Stimulated activated CD4-positive, alpha-beta T cell treated with anti-CD3 and anti-CD28 coated beads, Interleukin-15, amount 100 ng/mL, for 1 hour (primary cell): ENCODE results near the gene MRPL48.
"Not testable (repeated sequence)": the region's sequence is repeated elsewhere in the genome, so short reads cannot be mapped to it uniquely, and the experiment has no call there.

Experiments
- DNase-seq, 2 donors: peaks; one replicate each; pipeline ENCODE4 v3.0.0-alpha.2; 2020; ENCODE audit warnings: low read depth in 1 of 2, low spot score in 1 of 2

MRPL48 gene

GRCh38 chr11:73787643-73788558 is at the start of gene MRPL48:
TSS of gene MRPL48 (plus strand) at chr11:73787874. CDS start at chr11:73787972, 98 bp downstream.
- DNase-seq: peak; percentile 70 to 81

GRCh38 chr11:73743045-73743444 is 44.6 kb upstream of the MRPL48 start:
- no peak for DNase-seq

- no peak for DNase-seq
Observed at GRCh38 chr11:73746701-73747100, 41.0 kb upstream of the MRPL48 start.

DNA sequence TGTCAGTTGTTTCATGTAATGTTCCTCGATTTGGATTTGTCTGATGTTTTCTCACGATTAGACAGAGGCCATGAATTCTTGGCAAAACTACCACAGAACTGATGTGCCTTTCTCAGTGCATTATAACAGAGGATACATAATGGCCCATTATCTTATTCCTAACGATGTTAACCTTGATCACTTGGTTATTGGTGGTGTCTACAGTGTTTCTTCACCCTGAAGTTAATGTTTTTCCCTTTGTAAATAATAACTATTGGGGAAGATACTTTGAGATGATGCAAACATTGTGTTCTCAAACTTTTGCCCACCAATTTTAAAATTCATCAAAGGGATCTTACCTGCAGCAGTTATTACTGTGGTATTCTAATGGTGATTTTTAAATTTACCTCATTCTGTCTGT is 39.9 kb upstream of the MRPL48 start:
- DNase-seq: no peak

DNA sequence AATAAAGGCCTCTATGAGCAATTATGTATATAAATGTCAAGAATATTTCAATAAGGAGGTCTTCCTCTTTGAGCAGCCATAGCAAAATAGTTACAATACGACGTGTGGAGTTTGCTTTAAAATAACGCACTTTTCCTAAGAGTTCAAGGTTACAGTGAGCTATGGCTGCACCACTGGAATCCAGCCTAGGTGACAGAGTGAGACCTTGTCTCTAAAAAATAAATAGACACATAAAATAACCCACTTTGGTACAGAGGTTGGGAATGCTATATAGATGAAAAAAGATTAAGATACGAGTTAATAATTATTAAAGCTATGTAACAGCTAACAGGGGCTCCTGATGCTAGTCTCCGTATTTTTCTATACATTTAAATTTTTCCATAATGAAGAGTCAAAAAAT is 39.4 kb upstream of the MRPL48 start:
- DNase-seq: no peak

- DNase-seq: no peak
Observed at GRCh38 chr11:73749118-73749517, 38.6 kb upstream of the MRPL48 start.

DNA sequence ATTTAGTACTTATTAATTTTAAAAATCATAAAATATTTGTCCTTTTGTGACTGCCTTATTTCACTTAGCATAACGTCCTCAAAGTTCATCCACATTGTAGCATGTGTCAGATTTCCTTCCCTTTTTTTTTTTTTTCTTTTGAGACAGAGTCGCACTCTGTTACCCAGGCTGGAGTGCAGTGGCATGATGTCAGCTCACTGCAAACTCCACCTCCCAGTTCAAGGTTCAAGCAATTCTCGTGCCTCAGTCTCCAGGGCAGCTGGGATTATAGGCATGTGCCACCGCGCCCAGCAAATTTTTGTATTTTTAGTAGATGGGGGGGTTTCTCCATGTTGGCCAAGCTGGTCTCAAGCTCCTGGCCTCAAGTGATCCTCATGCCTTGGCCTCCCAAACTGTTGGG is 37.4 kb upstream of the MRPL48 start:
- DNase-seq: no peak

DNA sequence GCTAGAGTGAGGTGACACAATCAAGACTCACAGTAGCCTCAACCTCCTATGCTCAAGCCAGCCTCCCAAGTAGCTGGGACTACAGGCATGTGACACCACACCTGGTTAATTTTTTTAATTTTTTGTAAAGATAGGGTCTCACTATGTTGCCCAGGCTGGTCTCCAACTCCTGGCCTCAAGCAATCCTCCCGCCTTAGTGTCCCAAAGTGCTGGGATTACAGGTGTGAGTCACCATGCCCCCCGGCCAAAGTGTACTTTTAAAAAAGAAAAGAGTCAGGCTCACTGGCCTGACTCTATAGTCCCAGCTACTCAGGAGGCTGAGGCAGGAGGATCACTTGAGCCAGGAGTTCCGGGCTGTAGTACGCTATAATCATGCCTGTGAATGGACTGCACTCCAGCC is 36.8 kb upstream of the MRPL48 start:
- not testable (repeated sequence) for DNase-seq

DNA sequence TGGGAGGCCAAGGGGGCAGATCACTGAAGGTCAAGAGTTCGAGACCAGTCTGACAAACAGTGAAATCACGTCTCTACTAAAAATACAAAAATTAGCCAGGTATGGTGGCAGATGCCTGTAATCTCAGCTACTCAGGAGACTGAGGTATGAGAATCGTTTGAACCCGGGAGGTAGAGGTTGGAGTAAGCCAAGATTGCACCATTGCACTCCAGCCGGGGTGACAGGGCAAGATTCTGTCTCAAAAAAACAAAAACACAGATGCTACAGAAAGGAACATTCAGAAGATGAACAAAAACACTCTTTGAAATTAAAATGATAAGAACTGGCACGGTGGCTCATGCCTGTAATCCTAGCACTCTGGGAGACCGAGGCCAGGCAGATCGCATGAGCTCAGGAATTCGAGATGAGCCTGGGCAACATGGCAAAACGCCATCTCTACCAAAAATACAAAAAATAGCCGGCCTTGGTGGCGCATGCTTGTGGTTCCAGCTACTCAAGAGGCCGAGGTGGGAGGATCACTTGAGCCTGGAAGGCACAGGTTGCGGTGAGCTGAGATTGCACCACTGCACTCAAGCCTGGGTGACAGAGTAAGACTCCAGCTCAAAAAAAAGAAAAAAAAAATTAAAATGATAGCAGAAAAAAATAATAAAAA is 35.3 kb upstream of the MRPL48 start:
- DNase-seq: no peak

DNA sequence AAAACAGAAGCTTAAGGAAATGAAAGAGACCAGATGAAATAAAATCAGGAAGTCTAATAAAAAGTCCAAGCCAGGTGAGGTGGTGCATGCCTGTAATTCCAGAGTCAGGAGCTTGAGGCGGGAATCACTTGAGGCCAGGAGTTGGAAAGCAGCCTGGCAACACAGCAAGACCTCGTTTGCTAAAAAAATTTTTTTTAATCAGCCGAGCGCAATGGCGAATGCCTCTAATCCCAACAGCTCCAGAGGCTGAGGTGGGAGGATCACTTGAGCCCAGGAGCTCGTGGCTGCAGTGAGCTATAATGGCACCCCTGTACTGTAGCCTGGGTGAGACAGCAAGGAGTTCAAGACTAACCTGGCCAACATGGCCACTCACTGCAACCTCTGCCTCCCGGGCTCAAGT is 34.8 kb upstream of the MRPL48 start:
- no peak for DNase-seq

- DNase-seq: no peak
Observed at GRCh38 chr11:73753938-73754337, 33.7 kb upstream of the MRPL48 start.

DNA sequence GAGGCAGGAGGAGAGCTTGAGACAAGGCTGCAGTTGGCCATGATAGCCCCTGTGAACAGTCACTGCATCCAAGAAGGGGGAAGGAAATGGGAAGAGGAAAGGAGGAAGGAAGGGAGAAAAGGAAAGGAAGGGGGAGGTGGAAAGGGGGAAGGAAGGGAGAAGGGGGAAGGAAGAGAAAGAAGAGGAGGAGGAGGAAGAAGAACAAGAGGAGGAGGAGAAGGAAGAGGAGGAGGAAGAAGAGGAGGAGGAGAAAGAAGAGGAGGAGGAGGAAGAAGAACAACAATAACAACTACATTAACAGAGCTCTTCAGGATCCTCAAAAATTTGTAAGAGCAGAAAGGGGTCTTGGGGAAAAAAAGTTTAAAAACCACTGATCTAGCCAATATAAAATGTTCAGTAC is 32.0 kb upstream of the MRPL48 start:
- no peak for DNase-seq

- no peak for DNase-seq
Observed at GRCh38 chr11:73757598-73757997, 30.1 kb upstream of the MRPL48 start.

DNA sequence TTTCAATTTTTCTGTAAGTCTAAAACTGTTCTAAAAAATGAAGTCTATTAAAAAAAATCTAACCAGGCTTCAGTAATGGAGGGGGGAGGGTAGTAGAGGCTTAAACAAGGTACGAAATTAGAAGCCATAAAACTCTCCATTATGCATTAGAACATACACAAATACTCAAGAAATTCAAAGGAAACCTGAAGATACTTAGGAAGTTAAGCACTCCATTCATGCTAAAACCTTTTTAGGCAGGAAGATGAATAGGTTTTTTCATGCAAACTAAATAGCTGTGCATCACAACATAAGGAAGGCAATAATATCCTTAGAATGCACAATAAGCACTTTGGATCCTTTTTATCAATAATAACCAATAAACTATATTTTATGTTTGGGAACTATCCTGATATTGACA is 29.2 kb upstream of the MRPL48 start:
- no peak for DNase-seq

DNA sequence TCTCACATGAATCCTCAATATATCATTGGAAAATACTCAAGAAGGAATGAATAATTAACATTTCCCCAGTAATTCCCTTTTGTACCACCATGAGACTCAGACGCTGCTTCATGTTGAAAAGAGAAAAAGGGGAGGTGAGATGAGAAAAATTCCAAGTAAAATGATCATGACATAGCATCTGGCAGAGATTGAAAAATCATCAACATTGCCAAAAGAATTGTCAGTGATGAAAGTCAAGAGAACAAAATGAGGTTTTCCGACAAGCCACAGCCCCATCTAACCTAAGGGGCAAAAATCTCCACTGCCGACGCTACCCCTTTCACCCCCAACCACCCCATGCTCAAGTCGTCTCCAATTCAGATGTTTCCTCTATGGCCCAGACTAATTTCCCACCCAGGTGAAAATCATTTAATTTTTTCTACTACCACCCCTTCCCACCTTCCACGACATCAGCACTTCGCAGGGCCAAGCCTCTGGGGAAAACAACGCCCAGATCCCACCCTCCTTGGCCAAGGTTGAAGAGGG is 28.0 kb upstream of the MRPL48 start:
- no peak for DNase-seq

DNA sequence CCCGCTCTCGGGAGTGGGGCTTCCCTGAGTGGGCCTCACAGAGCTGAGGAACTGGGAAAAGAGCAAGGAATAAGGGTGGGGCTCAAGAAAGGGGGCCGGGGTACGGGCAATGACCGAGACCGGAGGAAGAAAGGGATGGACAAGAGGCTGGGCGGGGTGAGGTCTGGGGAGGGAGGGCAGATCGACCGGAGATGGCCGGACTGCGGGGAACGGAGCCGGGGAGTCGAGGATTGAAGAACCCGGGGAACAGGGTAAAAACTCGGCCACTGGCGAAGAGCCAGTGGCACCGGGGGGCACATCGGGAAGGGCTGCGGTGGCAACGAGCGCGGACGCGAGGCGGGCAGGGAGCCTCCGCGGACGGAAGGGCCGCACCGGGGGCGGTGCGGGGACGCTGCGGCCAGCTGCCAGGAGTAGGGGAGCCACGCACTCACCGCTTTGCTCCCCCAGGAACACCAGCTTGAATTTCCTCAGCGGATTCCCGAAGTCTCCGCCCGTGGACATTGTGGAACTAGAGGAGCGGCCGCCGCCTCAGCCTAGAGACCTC is 27.5 kb upstream of the MRPL48 start:
- DNase-seq: no peak

GRCh38 chr11:73760679-73761402 is 26.8 kb upstream of the MRPL48 start, which contains the start of gene RAB6A:
TSS of gene RAB6A (minus strand) at chr11:73761074. CDS start at chr11:73760635, 439 bp downstream.
- peak; percentile 97 to 98 for DNase-seq

DNA sequence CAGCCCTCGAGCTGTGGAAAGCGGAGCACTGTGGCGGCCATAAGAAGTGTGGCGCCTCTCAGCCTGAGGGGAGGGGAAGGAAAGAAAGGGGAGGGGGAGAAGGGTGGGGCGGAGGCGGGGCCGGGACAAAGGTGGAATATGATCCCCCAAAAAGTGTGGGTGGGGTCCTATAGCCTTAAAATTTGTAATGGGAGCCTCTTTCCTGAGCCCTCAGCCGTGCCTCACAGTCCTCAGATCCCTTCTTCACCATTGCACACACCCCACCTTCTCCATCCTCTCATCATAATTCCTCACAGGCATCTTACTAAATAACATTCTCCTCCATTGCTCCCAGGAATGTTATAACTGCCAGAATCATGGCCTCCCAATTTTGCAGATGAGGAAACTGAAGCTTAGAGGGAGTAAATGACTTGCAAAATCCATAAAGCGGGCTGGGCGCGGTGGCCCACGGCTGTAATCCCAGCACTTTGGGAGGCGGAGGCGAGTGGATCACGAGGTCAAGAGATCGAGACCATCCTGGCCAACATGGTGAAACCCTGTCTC is 26.2 kb upstream of the MRPL48 start:
- no peak for DNase-seq

DNA sequence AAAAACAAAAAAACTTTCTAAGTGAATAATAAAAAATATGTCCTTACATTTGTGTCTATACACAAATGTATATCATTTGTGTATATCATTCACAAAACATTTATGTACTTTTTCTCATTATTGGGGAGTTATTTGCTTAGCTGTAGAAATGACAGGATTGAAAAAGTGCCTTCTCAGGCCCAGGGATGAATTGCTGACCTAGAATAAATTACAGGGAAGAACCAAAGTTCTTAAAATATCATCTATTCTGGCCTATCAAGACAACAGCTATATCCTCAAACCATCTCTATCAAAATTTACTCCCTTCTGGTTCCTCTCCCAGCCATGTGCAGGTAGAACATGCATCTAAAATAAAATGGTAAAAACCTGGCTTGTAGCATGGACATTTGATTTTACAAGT is 24.9 kb upstream of the MRPL48 start:
- DNase-seq: no peak

DNA sequence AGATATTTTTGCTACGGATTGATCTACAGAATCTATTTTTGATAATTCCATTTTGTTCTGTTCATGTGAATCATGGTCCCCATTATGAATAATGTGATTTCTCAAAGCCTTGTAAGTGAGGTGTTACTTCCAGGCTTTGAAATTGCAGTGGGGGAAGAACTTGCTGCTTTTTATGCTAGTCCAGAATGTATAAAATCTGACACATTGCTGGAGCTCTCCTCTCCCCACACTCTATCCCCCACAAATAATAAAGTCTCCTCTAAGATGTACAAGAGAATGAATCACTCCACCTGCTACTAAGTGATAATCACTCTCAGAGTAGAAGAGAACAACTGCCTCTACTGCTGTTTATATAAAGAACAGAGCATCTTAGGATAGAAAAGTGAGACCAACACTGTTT is 20.9 kb upstream of the MRPL48 start:
- DNase-seq: no peak

DNA sequence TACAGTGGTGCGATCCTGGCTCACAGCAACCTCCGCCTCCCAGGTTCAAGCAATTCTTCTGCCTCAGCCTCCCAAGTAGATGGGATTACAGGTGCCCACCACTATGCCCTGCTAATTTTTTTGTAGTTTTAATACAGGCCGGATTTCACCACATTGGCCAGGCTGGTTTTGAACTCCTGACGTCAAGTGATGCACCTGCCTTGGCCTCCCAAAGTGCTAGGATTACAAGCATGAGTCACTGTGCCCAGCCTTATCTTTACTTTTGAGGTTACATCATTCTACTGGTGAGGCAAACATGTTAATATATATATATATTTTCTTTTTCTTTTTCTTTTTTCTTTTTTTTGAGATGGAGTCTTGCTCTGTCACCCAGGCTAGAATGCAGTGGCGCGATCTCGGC is 16.9 kb upstream of the MRPL48 start:
- DNase-seq: not testable (repeated sequence)
